Lower lobe of right lung (tissue), 2 donors: ENCODE data around the gene ARHGDIA. TPM values are rescaled to one million over a fixed set of nuclear protein-coding genes. Genes with fewer than 3 reads are reported as not detected.

Experiments used
- ATAC-seq, 2 donors: fragments of 200-7000 bp; cut with Tn5 transposase; one replicate each; pipeline ENCODE4 v1.9.1; 2020 to 2022; ENCODE audit warnings: mild to moderate bottlenecking in 2 of 2, moderate library complexity in 2 of 2
- DNase-seq: peaks from one replicate; pipeline ENCODE4 v3.0.0-alpha.2; 2020
- H3K27ac ChIP-seq: fragments of 200-600 bp; one replicate; pipeline ENCODE4 v1.8.0; 2022
- H3K27me3 ChIP-seq: fragments of 200-600 bp; one replicate; pipeline ENCODE4 v1.8.0; 2022; ENCODE audit warnings: low read depth
- H3K36me3 ChIP-seq: fragments of 200-600 bp; one replicate; pipeline ENCODE4 v1.8.0; 2022; ENCODE audit warnings: mild to moderate bottlenecking
- H3K4me1 ChIP-seq: fragments of 200-600 bp; one replicate; pipeline ENCODE4 v1.8.0; 2022
- H3K4me3 ChIP-seq: fragments of 200-600 bp; one replicate; pipeline ENCODE4 v1.8.0; 2022; ENCODE audit warnings: mild to moderate bottlenecking
- H3K9me3 ChIP-seq: fragments of 200-600 bp; one replicate; pipeline ENCODE4 v1.8.0; 2022
- CTCF ChIP-seq: fragments of 200-600 bp; IDR thresholded peaks from one replicate; pipeline ENCODE4 v1.8.0; 2022; ENCODE audit warnings: antibody characterized with exemption, mild to moderate bottlenecking
- intact Hi-C: fragments of 100-400 bp; cut with DNase I; formaldehyde crosslinking; loops from one replicate; pipeline ENCODE4 v1.11.0; 2022
- total RNA-seq: library from RNA; stranded (reverse); fragmentation: NEBNext Ultra II Directional; extraction: Animal tissue kit (Norgen Biotek cat#: 25700); gene quantifications from one replicate; pipeline ENCODE4 v1.2.1, GENCODE V29; 2021
- donor health status: DM: no; HTN: yes; CAD: no; lungs with severe emphysema.

The ARHGDIA gene
- total RNA-seq, 1 donor from 2014 or later: 331 TPM

GRCh38 chr17:81900181-81900820, 29.2 kb upstream of the ARHGDIA start:
- Histone ChIP-seq H3K27ac (no peak overlapping the region), H3K36me3 (peaks cover 65% of the 10 kb centered on the region), H3K4me1 (peaks cover 14% of the 10 kb centered on the region), H3K4me3 (no peak overlapping the region), H3K27me3 (peaks cover 4% of the 10 kb centered on the region), H3K9me3 (no peaks in the 10 kb centered on the region)
- no peak for DNase-seq
- ATAC-seq: no peak
- TF ChIP-seq CTCF: no peak
- intact Hi-C loops: no loop called here

- DNase-seq: no peak
- peaks cover 65% of the 10 kb centered on the region for H3K36me3 ChIP-seq
- no peak for TF ChIP-seq CTCF
Measured at GRCh38 chr17:81899514-81900166, 28.5 kb upstream of the ARHGDIA start.

GRCh38 chr17:81898885-81899284, 27.7 kb upstream of the ARHGDIA start:
- no peak for TF ChIP-seq CTCF
- Histone ChIP-seq H3K4me1 (peaks cover 14% of the 10 kb centered on the region), H3K9me3 (no peaks in the 10 kb centered on the region), H3K4me3 (no peak overlapping the region), H3K27me3 (peaks cover 4% of the 10 kb centered on the region), H3K36me3 (peaks cover 69% of the 10 kb centered on the region), H3K27ac (no peak overlapping the region)
- ATAC-seq (no peak), DNase-seq (no peak)
- intact Hi-C loops: no loop called here

More at GRCh38 chr17:81899514-81900166, 28.5 kb upstream of the ARHGDIA start:
- no peaks in the 10 kb centered on the region for H3K9me3 ChIP-seq
- no peak for ATAC-seq
- intact Hi-C loops: no loop called here
- H3K4me3 ChIP-seq: no peak overlapping the region
- no peak overlapping the region for H3K27ac ChIP-seq
- H3K27me3 ChIP-seq: peaks cover 4% of the 10 kb centered on the region
- H3K4me1 ChIP-seq: peaks cover 14% of the 10 kb centered on the region

- Histone ChIP-seq H3K4me3 (no peak overlapping the region), H3K4me1 (peaks cover 14% of the 10 kb centered on the region), H3K9me3 (no peaks in the 10 kb centered on the region), H3K27ac (no peak overlapping the region), H3K36me3 (peaks cover 73% of the 10 kb centered on the region), H3K27me3 (peaks cover 4% of the 10 kb centered on the region)
- no peak for ATAC-seq
- TF ChIP-seq CTCF: no peak
- no peak for DNase-seq
- intact Hi-C loops: no loop called here
Measured at GRCh38 chr17:81898029-81898866, 27.1 kb upstream of the ARHGDIA start.

- no peaks in the 10 kb centered on the region for H3K27me3 ChIP-seq
- H3K4me3 ChIP-seq: no peak overlapping the region
- intact Hi-C loops: no loop called here
- no peak overlapping the region for H3K27ac ChIP-seq
- no peaks in the 10 kb centered on the region for H3K9me3 ChIP-seq
- TF ChIP-seq CTCF: no peak
- peaks cover 14% of the 10 kb centered on the region for H3K4me1 ChIP-seq
- DNase-seq (no peak), ATAC-seq (no peak)
- peaks cover 69% of the 10 kb centered on the region for H3K36me3 ChIP-seq
Measured at GRCh38 chr17:81895400-81895799, 24.3 kb upstream of the ARHGDIA start.
